Stomach (tissue), 4 donors: ENCODE results near the gene RIC1.

Experiments used
- CTCF ChIP-seq, 7 experiments: fragments of 450-650 bp in 4 of 7; fragments of 200-600 bp in 3 of 7; sonication (generic) in 3 of 7; IDR thresholded peaks; one replicate each; pipeline ENCODE4 v1.5.1; 2016 to 2019; ENCODE audit warnings: antibody characterized with exemption in 7 of 7, control low read depth in 2 of 7, mild to moderate bottlenecking in 1 of 7
- EP300 ChIP-seq: sonication (generic); formaldehyde crosslinking; IDR thresholded peaks from one replicate; pipeline ENCODE4 v1.6.1; 2017; ENCODE audit warnings: antibody characterized with exemption

GRCh38 chr9:5720151-5720550 is 91.2 kb downstream of the RIC1 start:
- TF ChIP-seq CTCF (IDR thresholded peaks at IDR 0.05) (no peak), EP300 (no peak)
